Neural progenitor cell (in vitro differentiated cells): Measurements from ENCODE around the gene DBNDD1.

Source experiments
- EZH2 ChIP-seq: fragments of 200-600 bp; sonication (generic); IDR thresholded peaks from 2 replicates; pipeline ENCODE4 v1.6.1; 2017; ENCODE audit warnings: antibody characterized with exemption, mild to moderate bottlenecking, moderate library complexity
- TF ChIP-seq, protein P1 (sequence below): fragments of 200-600 bp; sonication (generic); IDR thresholded peaks from 2 replicates; pipeline ENCODE4 v1.5.1; 2017; ENCODE audit warnings: antibody characterized with exemption, mild to moderate bottlenecking

DNA sequence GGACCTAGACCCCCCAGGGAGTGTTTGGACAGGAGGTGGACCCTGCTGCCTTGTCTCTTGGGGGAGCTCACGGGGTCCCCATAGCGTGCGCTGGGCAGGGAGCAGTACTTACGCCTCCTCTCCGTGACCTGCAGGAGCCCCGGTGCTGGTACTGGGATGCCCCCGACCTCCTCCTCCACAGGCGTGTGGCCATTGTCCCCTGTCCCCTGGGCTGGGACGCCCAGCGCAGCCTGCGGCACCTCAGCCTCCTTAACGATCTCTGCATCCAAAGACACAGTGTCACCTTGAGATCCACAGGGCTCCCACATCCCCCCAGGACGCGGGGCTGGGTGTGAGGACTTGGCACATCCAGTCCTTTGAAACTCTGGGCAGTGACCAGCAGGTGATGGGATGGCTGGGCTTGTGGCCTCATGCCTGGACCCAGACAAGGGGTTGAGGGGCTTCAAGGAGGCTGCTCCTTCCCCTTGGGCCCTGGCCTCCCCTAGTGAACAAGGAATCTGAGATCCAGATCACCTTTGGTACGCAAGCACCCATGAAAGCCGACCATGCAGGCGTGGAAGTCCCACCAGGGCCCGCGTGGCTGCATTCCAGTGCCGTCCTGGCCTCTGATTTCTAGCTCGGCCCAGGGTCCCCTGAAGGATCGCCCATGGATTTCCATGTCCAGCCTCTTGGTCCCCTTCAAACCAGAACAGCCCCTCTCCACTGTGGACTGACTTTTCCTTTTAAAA, 9.9 kb downstream of the DBNDD1 start:
- TF ChIP-seq, protein P1, sequence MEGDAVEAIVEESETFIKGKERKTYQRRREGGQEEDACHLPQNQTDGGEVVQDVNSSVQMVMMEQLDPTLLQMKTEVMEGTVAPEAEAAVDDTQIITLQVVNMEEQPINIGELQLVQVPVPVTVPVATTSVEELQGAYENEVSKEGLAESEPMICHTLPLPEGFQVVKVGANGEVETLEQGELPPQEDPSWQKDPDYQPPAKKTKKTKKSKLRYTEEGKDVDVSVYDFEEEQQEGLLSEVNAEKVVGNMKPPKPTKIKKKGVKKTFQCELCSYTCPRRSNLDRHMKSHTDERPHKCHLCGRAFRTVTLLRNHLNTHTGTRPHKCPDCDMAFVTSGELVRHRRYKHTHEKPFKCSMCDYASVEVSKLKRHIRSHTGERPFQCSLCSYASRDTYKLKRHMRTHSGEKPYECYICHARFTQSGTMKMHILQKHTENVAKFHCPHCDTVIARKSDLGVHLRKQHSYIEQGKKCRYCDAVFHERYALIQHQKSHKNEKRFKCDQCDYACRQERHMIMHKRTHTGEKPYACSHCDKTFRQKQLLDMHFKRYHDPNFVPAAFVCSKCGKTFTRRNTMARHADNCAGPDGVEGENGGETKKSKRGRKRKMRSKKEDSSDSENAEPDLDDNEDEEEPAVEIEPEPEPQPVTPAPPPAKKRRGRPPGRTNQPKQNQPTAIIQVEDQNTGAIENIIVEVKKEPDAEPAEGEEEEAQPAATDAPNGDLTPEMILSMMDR = no peak
- no peak for TF ChIP-seq EZH2
